IMR-90 (cell line): ENCODE data around the gene CERS6. TPM values are rescaled to one million over a fixed set of nuclear protein-coding genes. Genes with fewer than 3 reads are reported as not detected.

Experiments
- ATAC-seq: fragments of 200-7000 bp; cut with Tn5 transposase; 2 replicates; pipeline ENCODE4 v1.9.1; 2020; ENCODE audit warnings: low read depth, mild to moderate bottlenecking, moderate library complexity
- BruUV-seq: library from RNA; stranded (reverse); fragments of 400-500 nt; replicated peaks from 2 replicates; lab custom pipeline; 2021; lab: Mats Ljungman, UMichigan
- CTCF ChIA-PET: fragments of 300-600 bp; formaldehyde crosslinking; extraction: SDS; loops from one replicate; lab custom pipeline; 2021; ENCODE audit warnings: antibody characterized with exemption; lab: Yijun Ruan, JAX
- POLR2A ChIA-PET: fragments of 300-600 bp; sonication (Branson Sonifier 250); formaldehyde crosslinking; loops from one replicate; lab custom pipeline; 2022; ENCODE audit warnings: antibody characterized with exemption; ENCODE audit not compliant: unreplicated experiment; lab: Charles Lee
- DNase-seq: peaks from one replicate; pipeline ENCODE4 v3.0.0; 2013
- H2AFZ ChIP-seq: replicated peaks from 2 replicates; pipeline ENCODE3; 2013; ENCODE audit warnings: low read length, mild to moderate bottlenecking; ENCODE audit not compliant: poor library complexity
- H2AK5ac ChIP-seq: 2 replicates; pipeline ENCODE4 v1.6.1; 2013; ENCODE audit warnings: low read depth, low read length, inconsistent platforms
- H2AK9ac ChIP-seq: replicated peaks from 2 replicates; pipeline ENCODE3; 2013; ENCODE audit warnings: mild to moderate bottlenecking, low read depth, low read length, moderate library complexity; ENCODE audit not compliant: poor library complexity
- H2BK120ac ChIP-seq: 2 replicates; pipeline ENCODE4 v1.6.1; 2013; ENCODE audit warnings: low read depth, low read length, inconsistent platforms
- H2BK15ac ChIP-seq: 3 replicates; pipeline ENCODE4 v1.6.1; 2013; ENCODE audit warnings: low read depth, low read length, inconsistent platforms
- H2BK20ac ChIP-seq: 2 replicates; pipeline ENCODE4 v1.6.1; 2013; ENCODE audit warnings: low read depth, mild to moderate bottlenecking, inconsistent platforms, low read length, moderate library complexity
- H2BK5ac ChIP-seq: 2 replicates; pipeline ENCODE4 v1.6.1; 2013; ENCODE audit warnings: mild to moderate bottlenecking, low read depth, low read length, inconsistent platforms; ENCODE audit not compliant: poor library complexity, severe bottlenecking
- H3K14ac ChIP-seq: replicated peaks from 2 replicates; pipeline ENCODE4 v1.6.1; 2013; ENCODE audit warnings: low read depth, low read length, inconsistent platforms
- H3K18ac ChIP-seq: 2 replicates; pipeline ENCODE4 v1.6.1; 2013; ENCODE audit warnings: low read depth, low read length, control low read depth
- H3K23ac ChIP-seq: 2 replicates; pipeline ENCODE4 v1.6.1; 2013; ENCODE audit warnings: low read depth, low read length, inconsistent platforms
- H3K27ac ChIP-seq: 2 replicates; pipeline ENCODE4 v1.5.1; 2013; ENCODE audit warnings: mild to moderate bottlenecking, control low read depth, low read length; ENCODE audit not compliant: insufficient read depth
- H3K27me3 ChIP-seq: 2 replicates; pipeline ENCODE4 v1.6.1; 2013; ENCODE audit warnings: low read length; ENCODE audit not compliant: control insufficient read depth, insufficient read depth
- H3K36me3 ChIP-seq: 2 replicates; pipeline ENCODE4 v1.6.1; 2013; ENCODE audit warnings: low read length, mixed read lengths; ENCODE audit not compliant: control insufficient read depth, insufficient read depth
- H3K4ac ChIP-seq: 2 replicates; pipeline ENCODE4 v1.6.1; 2013; ENCODE audit warnings: low read depth, low read length, inconsistent platforms
- H3K4me1 ChIP-seq: 2 replicates; pipeline ENCODE4 v1.6.1; 2013; ENCODE audit warnings: low read length, mixed read lengths; ENCODE audit not compliant: control insufficient read depth, insufficient read depth
- H3K4me2 ChIP-seq: 2 replicates; pipeline ENCODE4 v1.6.1; 2013; ENCODE audit warnings: low read depth, mild to moderate bottlenecking, control low read depth, low read length, moderate library complexity
- H3K4me3 ChIP-seq: 2 replicates; pipeline ENCODE4 v1.5.1; 2013; ENCODE audit warnings: low read depth, mild to moderate bottlenecking, control low read depth, low read length, moderate library complexity; ENCODE audit not compliant: insufficient read depth
- H3K56ac ChIP-seq: 2 replicates; pipeline ENCODE4 v1.6.1; 2013; ENCODE audit warnings: low read length, inconsistent platforms; ENCODE audit not compliant: insufficient read depth; ENCODE audit errors: extremely low read depth
- H3K79me1 ChIP-seq, 2 experiments: 2 replicates each; pipeline ENCODE4 v1.6.1; 2013; ENCODE audit warnings: low read length in 2 of 2, inconsistent platforms in 1 of 2, low read depth in 1 of 2
- H3K9ac ChIP-seq: 2 replicates; pipeline ENCODE4 v1.6.1; 2013; ENCODE audit warnings: low read depth, low read length, control low read depth
- H3K9me1 ChIP-seq: 2 replicates; pipeline ENCODE4 v1.6.1; 2013; ENCODE audit warnings: low read length, inconsistent platforms; ENCODE audit not compliant: insufficient read depth
- H3K9me3 ChIP-seq: 2 replicates; pipeline ENCODE4 v1.6.1; 2013; ENCODE audit warnings: low read length; ENCODE audit not compliant: control insufficient read depth, insufficient read depth
- H4K20me1 ChIP-seq: 2 replicates; pipeline ENCODE4 v1.6.1; 2013; ENCODE audit warnings: low read length, inconsistent platforms; ENCODE audit not compliant: insufficient read depth
- H4K5ac ChIP-seq: 2 replicates; pipeline ENCODE4 v1.6.1; 2013; ENCODE audit warnings: mild to moderate bottlenecking, low read depth, low read length, control low read depth
- H4K8ac ChIP-seq, 2 experiments: 2 replicates each; pipeline ENCODE4 v1.6.1; 2013; ENCODE audit warnings: low read depth in 2 of 2, low read length in 2 of 2, control low read depth in 1 of 2, inconsistent platforms in 1 of 2
- H4K91ac ChIP-seq: 2 replicates; pipeline ENCODE4 v1.6.1; 2013; ENCODE audit warnings: low read depth, low read length, inconsistent platforms; ENCODE audit not compliant: insufficient read depth
- BHLHE40 ChIP-seq: fragments of 150-350 bp; IDR thresholded peaks from 2 replicates; pipeline ENCODE4 v1.6.1; 2016; ENCODE audit warnings: mild to moderate bottlenecking, low read depth, low read length
- WGBS, 2 experiments: methylation state at CpG; one replicate each; pipeline versions ENCODE4 v1.1.5 to v1.1.7; 2013; ENCODE audit warnings: missing lambda C conversion rate in 2 of 2; ENCODE audit not compliant: insufficient read length in 1 of 2; ENCODE audit errors: extremely low coverage in 2 of 2; 5-methylcytosine and 5-hydroxymethylcytosine counted together
- dilution Hi-C: fragments of 300-500 bp; cut with HindIII; formaldehyde crosslinking; loops from one replicate; pipeline ENCODE4 v1.14.3; 2018; ENCODE audit warnings: low sequenced_read_pairs; ENCODE audit not compliant: unreplicated experiment
- in situ Hi-C: fragments of 300-500 bp; cut with MboI; formaldehyde crosslinking; loops from 3 replicates; pipeline ENCODE4 v1.14.3; 2019; ENCODE audit warnings: low sequenced_read_pairs, inconsistent platforms, mixed read lengths
- intact Hi-C: fragments of 100-400 bp; cut with micrococcal nuclease; formaldehyde crosslinking; loops from 2 replicates; pipeline ENCODE4 v1.10.0; 2022
- polyA plus RNA-seq, 3 experiments: library from polyadenylated mRNA; depleted of rRNA; stranded (reverse); fragments of >200 nt; gene quantifications; 2 replicates each; pipeline ENCODE4 v1.2.3, GENCODE V29; 2012; ENCODE audit warnings: low replicate concordance in 1 of 3
- total RNA-seq: library from RNA; depleted of rRNA; stranded (reverse); fragments of >200 nt; gene quantifications from 2 replicates; pipeline ENCODE4 v1.2.3, GENCODE V29; 2012

Gene CERS6
- total and polyA plus RNA-seq, 2 of the 4 experiments (the other 2 are of a cell fraction), result 2.1 to 5.7 TPM

GRCh38 chr2:168432100-168432499, 24.0 kb upstream of the CERS6 start:
- BruUV-seq, result no TSS peak
- no peaks in the 10 kb centered on the region for H3K79me1 ChIP-seq
- H4K8ac ChIP-seq, result no peak overlapping the region
- H3K4me3 ChIP-seq, result no peak overlapping the region
- no peak for TF ChIP-seq BHLHE40
- H3K36me3 ChIP-seq, result no peaks in the 10 kb centered on the region
- H3K9me1 ChIP-seq, result no peaks in the 10 kb centered on the region
- ChIA-PET CTCF (interaction anchor here (0.6 kb wide), 1 partner anchor 82 kb away, joined by 3 read pairs; no protein-coding TSS in a partner anchor), POLR2A (no interaction called here)
- H2AK9ac ChIP-seq, result no peak overlapping the region
- no peak for DNase-seq
- no peaks in the 10 kb centered on the region for H4K20me1 ChIP-seq
- in situ Hi-C loops (no loop called here), intact Hi-C loops (no loop called here), dilution Hi-C loops (no loop called here)
- H3K9me3 ChIP-seq, result no peaks in the 10 kb centered on the region
- no peak overlapping the region for H2BK15ac ChIP-seq
- H3K4ac ChIP-seq, result no peak overlapping the region
- no peak overlapping the region for H3K18ac ChIP-seq
- H3K23ac ChIP-seq, result no peak overlapping the region
- no peak overlapping the region for H2AK5ac ChIP-seq
- no peak for ATAC-seq
- no peaks in the 10 kb centered on the region for H3K4me1 ChIP-seq
- H2AFZ ChIP-seq, result no peak overlapping the region
- peaks cover 2% of the 10 kb centered on the region; the same call in 1 of the 2 replicates for H3K27me3 ChIP-seq
- H2BK120ac ChIP-seq, result no peak overlapping the region
- H3K56ac ChIP-seq, result no peak overlapping the region
- H2BK5ac ChIP-seq, result no peak overlapping the region
- H3K4me2 ChIP-seq, result no peak overlapping the region
- H3K27ac ChIP-seq, result no peak overlapping the region
- no peak overlapping the region for H4K5ac ChIP-seq
- no peak overlapping the region for H4K91ac ChIP-seq
- no CpG with 5 or more reads among the region's 3 CpGs for WGBS, 2 experiments
- H2BK20ac ChIP-seq, result no peak overlapping the region
- H3K9ac ChIP-seq, result no peak overlapping the region
- H3K14ac ChIP-seq, result no peak overlapping the region
